Adrenal gland (tissue), 12 donors: ENCODE measurements around the gene FCRL1. TPM values are rescaled to one million over a fixed set of nuclear protein-coding genes. Genes with fewer than 3 reads are reported as not detected.

Experiments used
- DNase-seq, 7 donors: peaks; one replicate each; pipeline ENCODE4 v3.0.0-alpha.2; 2019 to 2020
- H3K27ac ChIP-seq, 5 donors: fragments of 200-600 bp; sonication (generic) in 4 of 5; 1 replicate in 3 of 5; 2 replicates in 2 of 5; pipeline versions ENCODE4 v1.5.1 to v1.8.0; 2016 to 2020; ENCODE audit warnings: mild to moderate bottlenecking in 1 of 5
- H3K27me3 ChIP-seq: fragments of 200-600 bp; 2 replicates; pipeline ENCODE4 v1.8.0; 2021
- H3K36me3 ChIP-seq, 2 donors: fragments of 200-600 bp; replicated peaks in 1 of 2; 1 replicate in 1 of 2; 2 replicates in 1 of 2; pipeline versions ENCODE4 v1.5.1 to v1.8.0; 2018 to 2022
- H3K4me1 ChIP-seq, 2 donors: fragments of 200-600 bp; replicated peaks in 1 of 2; 1 replicate in 1 of 2; 2 replicates in 1 of 2; pipeline versions ENCODE4 v1.5.1 to v1.8.0; 2018 to 2021
- H3K4me3 ChIP-seq, 4 donors: fragments of 200-600 bp; sonication (generic) in 3 of 4; one replicate each; pipeline ENCODE4 v1.5.1; 2016 to 2018
- H3K9me3 ChIP-seq, 3 donors: fragments of 200-600 bp; sonication (generic) in 1 of 3; replicated peaks in 1 of 3; 1 replicate in 2 of 3; 2 replicates in 1 of 3; pipeline versions ENCODE4 v1.5.1 to v1.8.0; 2016 to 2021
- CTCF ChIP-seq, 6 experiments: fragments of 450-650 bp in 4 of 6; fragments of 200-600 bp in 2 of 6; sonication (generic) in 1 of 6; IDR thresholded peaks; 1 replicate in 5 of 6; 2 replicates in 1 of 6; pipeline versions ENCODE4 v1.5.1 to v1.8.0; 2016 to 2021; ENCODE audit warnings: antibody characterized with exemption in 6 of 6, mild to moderate bottlenecking in 2 of 6, moderate library complexity in 1 of 6
- POLR2A ChIP-seq, 2 donors: fragments of 450-650 bp; IDR thresholded peaks; one replicate each; pipeline ENCODE4 v1.6.1; 2017; ENCODE audit warnings: antibody characterized with exemption in 2 of 2, mild to moderate bottlenecking in 2 of 2, moderate library complexity in 1 of 2
- WGBS, 4 donors: extraction: QIAGEN DNeasy Blood & Tissue Kit in 2 of 4; methylation state at CpG; one replicate each; pipeline versions ENCODE4 v1.1.5 to v1.1.7; 2013 to 2017; 5-methylcytosine and 5-hydroxymethylcytosine counted together
- intact Hi-C, 2 donors: fragments of 100-400 bp; cut with DNase I; formaldehyde crosslinking; loops; one replicate each; pipeline versions ENCODE4 v1.14.1 to v1.15.0; 2022 to 2023
- polyA plus RNA-seq, 3 donors: library from polyadenylated mRNA; stranded (reverse); fragments of 200-250 nt in 2 of 3; fragments of 350-450 nt in 1 of 3; fragmentation: Illumina TruSeq in 1 of 3; extraction: RNeasy Lipid Tissue Mini Kit (QIAGEN cat#74804) in 1 of 3; gene quantifications; one replicate each; pipeline ENCODE4 v1.2.3, GENCODE V29; 2013 to 2014
- total RNA-seq, 9 donors: library from RNA; depleted of rRNA in 4 of 9; stranded (reverse); fragments of >200 nt in 4 of 9; fragments of 120-200 nt in 1 of 9; fragmentation: NEBNext Ultra II Directional in 1 of 9; extraction: Animal tissue kit (Norgen Biotek cat#: 25700) in 1 of 9; gene quantifications; one replicate each; pipeline versions ENCODE4 v1.1.0 to v1.2.4, GENCODE V29; 2013 to 2023
- donor health status: healthy with polysubstance abuse.
- donor health status: Bipolar disorder and iron deficiency.
- donor health status: DM: yes; HTN: yes; CAD: no.
- donor health status: DM: no; HTN: no; CAD: no.
- donor health status: DM: no; HTN: no; CAD: no.
- donor health status: DM: yes; HTN: yes; CAD: no.

The FCRL1 gene
- total and polyA plus RNA-seq, 12 donors: 0.03 to 0.40 TPM; not detected in 10

GRCh38 chr1:157784801-157785200 lies 35.1 kb downstream of the FCRL1 start:
- Histone ChIP-seq H3K4me1 (no peaks in the 10 kb centered on the region), H3K27me3 (no peaks in the 10 kb centered on the region), H3K27ac (no peak overlapping the region), H3K36me3 (no peaks in the 10 kb centered on the region), H3K4me3 (no peak overlapping the region), H3K9me3 (no peaks in the 10 kb centered on the region)
- no peak for TF ChIP-seq CTCF (IDR thresholded peaks at IDR 0.05)
- TF ChIP-seq POLR2A (IDR thresholded peaks at IDR 0.05): no peak
- WGBS, 4 donors: 72 to 81% (median 74%) methylated on average over 3 of the region's 3 CpGs
- intact Hi-C loops: no loop called here
- DNase-seq: no peak

DNA sequence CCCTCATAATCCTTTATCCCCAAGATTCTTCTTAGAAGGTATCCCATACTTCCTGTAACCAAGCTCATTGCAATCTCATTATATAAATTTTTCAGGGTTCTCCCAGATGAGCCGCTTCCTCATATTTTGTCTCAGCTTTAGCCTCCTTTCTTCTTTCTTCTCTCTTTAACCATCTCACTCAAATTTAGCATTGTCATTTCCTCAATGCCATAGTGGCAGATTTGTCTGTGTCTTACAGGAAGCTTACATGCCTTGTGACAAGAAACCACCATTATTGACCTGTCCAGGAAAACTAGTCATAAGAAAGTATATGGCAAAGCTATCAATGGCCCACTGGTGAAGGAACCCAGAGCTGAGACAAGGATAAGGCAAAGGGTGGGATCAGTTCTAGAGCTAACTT lies 37.0 kb downstream of the FCRL1 start:
- WGBS, 4 donors: 66 to 84% (median 79%) methylated on average over 1 of the region's 1 CpG
- intact Hi-C loops: no loop called here
- Histone ChIP-seq H3K27ac (no peak overlapping the region), H3K36me3 (no peaks in the 10 kb centered on the region), H3K27me3 (no peaks in the 10 kb centered on the region), H3K4me3 (no peak overlapping the region), H3K9me3 (no peaks in the 10 kb centered on the region), H3K4me1 (no peaks in the 10 kb centered on the region)
- DNase-seq: no peak
- TF ChIP-seq POLR2A (IDR thresholded peaks at IDR 0.05): no peak
- TF ChIP-seq CTCF (IDR thresholded peaks at IDR 0.05): no peak

- Histone ChIP-seq H3K36me3 (no peaks in the 10 kb centered on the region), H3K9me3 (no peaks in the 10 kb centered on the region), H3K27ac (no peak overlapping the region), H3K4me1 (no peaks in the 10 kb centered on the region), H3K27me3 (no peaks in the 10 kb centered on the region), H3K4me3 (no peak overlapping the region)
- 45 to 66% (median 51%) methylated on average over 2 of the region's 2 CpGs for WGBS, 4 donors
- intact Hi-C loops: no loop called here
- no peak for TF ChIP-seq CTCF (IDR thresholded peaks at IDR 0.05)
- no peak for TF ChIP-seq POLR2A (IDR thresholded peaks at IDR 0.05)
- DNase-seq: no peak
Observed at GRCh38 chr1:157781048-157781447, 38.9 kb downstream of the FCRL1 start.

- intact Hi-C loops: no loop called here
- no peak within 1 kb of the TSS for H3K4me3 ChIP-seq
Observed at GRCh38 chr1:157776971-157777391, 42.9 kb downstream of the FCRL1 start, which contains the start of gene FCRL2. FCRL2 (minus strand) TSS chr1:157777132; CDS start chr1:157777073, 59 bp downstream.

GRCh38 chr1:157775101-157775870 lies 44.6 kb downstream of the FCRL1 start:
- no peak overlapping the region for H3K4me3 ChIP-seq
- TF ChIP-seq POLR2A (IDR thresholded peaks at IDR 0.05) (no peak), CTCF (IDR thresholded peaks at IDR 0.05) (no peak)
- WGBS, 4 donors: 75 to 79% (median 77%) methylated on average over 4 of the region's 4 CpGs
- H3K27ac ChIP-seq: no peak overlapping the region
- H3K4me1 ChIP-seq: no peaks in the 10 kb centered on the region
- H3K9me3 ChIP-seq: no peaks in the 10 kb centered on the region
- no peaks in the 10 kb centered on the region for H3K36me3 ChIP-seq
- no peak for DNase-seq
- intact Hi-C loops: no loop called here
- H3K27me3 ChIP-seq: no peaks in the 10 kb centered on the region

More at GRCh38 chr1:157776971-157777391, 42.9 kb downstream of the FCRL1 start, which contains the start of gene FCRL2:
- Histone ChIP-seq H3K4me1 (no peaks in the 10 kb centered on the region), H3K36me3 (no peaks in the 10 kb centered on the region), H3K27ac (no peak within 1 kb of the TSS), H3K27me3 (no peaks in the 10 kb centered on the region), H3K9me3 (no peaks in the 10 kb centered on the region)
- no peak for TF ChIP-seq POLR2A (IDR thresholded peaks at IDR 0.05)
- WGBS, 4 donors: 65 to 78% (median 78%) methylated on average over 1 of the region's 1 CpG
- DNase-seq: no peak
